ENCODE measurements around the gene ZNF664. TPM values are rescaled to one million over a fixed set of nuclear protein-coding genes. Genes with fewer than 3 reads are reported as not detected.

The ZNF664 gene
- total and polyA plus RNA-seq, 2 of the 13 experiments (the other 11 are each of a cell fraction or from before 2014, with no cell fraction given) = 43.9 to 56.5 TPM

- peaks cover 14% of the 10 kb centered on the region for H3K4me1 ChIP-seq (ENCODE audit: insufficient read depth, low read length)
- no TSS peak for BruUV-seq (replicated peaks)
- WGBS (ENCODE audit: low lambda C conversion rate) = 97% methylated on average over 3 of the region's 3 CpGs
- DNase-seq (ENCODE audit: low spot score) (no peak), ATAC-seq (no peak), FAIRE-seq (no peak)
- H3K9me3 ChIP-seq (ENCODE audit: low read length) = no peaks in the 10 kb centered on the region
- no peaks in the 10 kb centered on the region for H3K27me3 ChIP-seq (ENCODE audit: control insufficient read depth in 1 of 2, insufficient read depth in 2 of 2, low read length in 2 of 2)
- peaks cover 29% of the 10 kb centered on the region for H3K79me2 ChIP-seq (ENCODE audit: insufficient read depth, low read length)
- no peak overlapping the region for H3K9ac ChIP-seq (ENCODE audit: insufficient read depth, low read depth, low read length)
- H3K36me3 ChIP-seq (replicated peaks in 1 of 2; ENCODE audit: control insufficient read depth in 1 of 2, insufficient read depth in 2 of 2, low read length in 2 of 2) = 0 out of 5 replicates have a peak, but pooled peaks cover 0 to 4% of the 10 kb centered on the region in 2 experiments
- no peaks in the 10 kb centered on the region for H4K20me1 ChIP-seq (ENCODE audit: insufficient read depth, low read length)
- no peak overlapping the region for H2AFZ ChIP-seq (ENCODE audit: low read length)
- no peak overlapping the region for H3K4me3 ChIP-seq (replicated peaks in 1 of 3; ENCODE audit: insufficient read depth in 1 of 3, low read depth in 2 of 3, low read length in 3 of 3)
- intact Hi-C loops (cut with micrococcal nuclease; ENCODE audit: unreplicated experiment) = no loop called here
- in situ Hi-C loops (cut with HindIII; ENCODE audit: extremely low pct_ligation_motif_present, low pct_unique_long_range_greater_than_20kb) = no loop called here
- ChIA-PET CTCF (ENCODE audit: low intra/inter-chr PET ratio, low total read pairs) (no interaction called here), POLR2A (no interaction called here)
- H3K4me2 ChIP-seq (ENCODE audit: low read depth, low read length) = no peak overlapping the region
- TF ChIP-seq, protein P1, sequence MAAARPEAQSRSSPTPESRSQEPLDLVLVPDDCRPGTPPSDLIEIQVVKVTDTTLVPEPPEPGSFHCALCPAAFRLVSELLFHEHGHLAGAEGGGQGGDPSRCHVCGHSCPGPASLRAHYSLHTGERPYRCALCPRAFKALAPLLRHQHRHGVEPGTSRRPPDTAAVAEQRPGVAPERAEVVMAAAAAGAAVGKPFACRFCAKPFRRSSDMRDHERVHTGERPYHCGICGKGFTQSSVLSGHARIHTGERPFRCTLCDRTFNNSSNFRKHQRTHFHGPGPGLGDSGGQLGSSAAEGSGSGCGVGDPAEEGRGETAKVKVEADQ (CRISPR knock-in tag; IDR thresholded peaks at IDR 0.05; ENCODE audit: borderline replicate concordance) = no peak
- TF ChIP-seq HOXD1 (CRISPR knock-in tag; IDR thresholded peaks at IDR 0.05) (no peak), JUND (CRISPR knock-in tag; IDR thresholded peaks at IDR 0.05) (no peak), POGZ (CRISPR knock-in tag; IDR thresholded peaks at IDR 0.05) (no peak)
- no peak overlapping the region for H3K27ac ChIP-seq (ENCODE audit: extremely low read length, insufficient read depth, low read length)
These were observed 6.4 kb upstream of the ZNF664 start for GRCh38 chr12:123966596-123966995.

DNA sequence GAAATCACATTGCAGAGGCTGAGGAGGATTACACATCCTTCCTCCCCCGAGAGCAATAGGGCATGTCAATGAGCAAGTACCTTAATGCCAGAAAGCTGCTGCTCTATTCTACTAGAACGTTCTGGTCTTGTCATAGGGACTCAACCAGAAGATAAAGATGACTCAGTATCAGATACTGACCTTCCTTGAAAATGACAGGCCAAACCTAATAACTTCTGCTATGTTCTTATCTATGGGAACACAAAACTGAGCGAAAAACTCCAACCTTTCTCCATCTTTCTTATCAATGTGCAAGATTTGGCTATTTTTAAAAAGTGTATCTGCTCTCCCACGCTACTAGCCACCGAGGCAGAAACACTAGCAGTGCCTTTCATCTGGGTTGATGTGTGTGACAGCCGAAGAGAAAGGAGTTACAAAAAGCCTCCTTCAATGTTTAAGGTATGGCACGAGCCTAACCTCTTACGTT, 5.9 kb upstream of the ZNF664 start:
- FAIRE-seq (no peak), DNase-seq (ENCODE audit: low spot score) (no peak), ATAC-seq (no peak)
- no peak overlapping the region for H3K27ac ChIP-seq (ENCODE audit: extremely low read length, insufficient read depth, low read length)
- BruUV-seq (replicated peaks) = no TSS peak
- ChIA-PET CTCF (ENCODE audit: low intra/inter-chr PET ratio, low total read pairs) (no interaction called here), POLR2A (no interaction called here)
- peaks cover 31% of the 10 kb centered on the region for H3K79me2 ChIP-seq (ENCODE audit: insufficient read depth, low read length)
- no peaks in the 10 kb centered on the region for H4K20me1 ChIP-seq (ENCODE audit: insufficient read depth, low read length)
- in situ Hi-C loops (cut with HindIII; ENCODE audit: extremely low pct_ligation_motif_present, low pct_unique_long_range_greater_than_20kb) (no loop called here), intact Hi-C loops (cut with micrococcal nuclease; ENCODE audit: unreplicated experiment) (no loop called here)
- no peak overlapping the region for H3K9ac ChIP-seq (ENCODE audit: insufficient read depth, low read depth, low read length)
- H3K27me3 ChIP-seq (ENCODE audit: control insufficient read depth in 1 of 2, insufficient read depth in 2 of 2, low read length in 2 of 2) = no peaks in the 10 kb centered on the region
- no peak overlapping the region for H3K4me3 ChIP-seq (replicated peaks in 1 of 3; ENCODE audit: insufficient read depth in 1 of 3, low read depth in 2 of 3, low read length in 3 of 3)
- no peak overlapping the region for H2AFZ ChIP-seq (ENCODE audit: low read length)
- H3K4me2 ChIP-seq (ENCODE audit: low read depth, low read length) = no peak overlapping the region
- 0 out of 5 replicates have a peak, but pooled peaks cover 0 to 4% of the 10 kb centered on the region in 2 experiments for H3K36me3 ChIP-seq (replicated peaks in 1 of 2; ENCODE audit: control insufficient read depth in 1 of 2, insufficient read depth in 2 of 2, low read length in 2 of 2)
- WGBS (ENCODE audit: low lambda C conversion rate) = 97% methylated on average over 8 of the region's 8 CpGs
- H3K4me1 ChIP-seq (ENCODE audit: insufficient read depth, low read length) = peaks cover 14% of the 10 kb centered on the region
- no peaks in the 10 kb centered on the region for H3K9me3 ChIP-seq (ENCODE audit: low read length)
- no peak for TF ChIP-seq NFE2L1 (CRISPR knock-in tag; IDR thresholded peaks at IDR 0.05; ENCODE audit: borderline replicate concordance)
- TF ChIP-seq PAF1 (CRISPR knock-in tag; IDR thresholded peaks at IDR 0.05) = no peak
- no peak for TF ChIP-seq ARNTL (CRISPR knock-in tag; IDR thresholded peaks at IDR 0.05)
- TF ChIP-seq ASH2L (IDR thresholded peaks at IDR 0.05; ENCODE audit: insufficient read length, low read depth, low read length) = no peak
- TF ChIP-seq TBP (CRISPR knock-in tag; IDR thresholded peaks at IDR 0.05) = no peak
- no peak for TF ChIP-seq NR1H2 (CRISPR knock-in tag; IDR thresholded peaks at IDR 0.05; ENCODE audit: borderline replicate concordance, low read depth)
- no peak for TF ChIP-seq XBP1 (CRISPR knock-in tag; IDR thresholded peaks at IDR 0.05)
- TF ChIP-seq ZMAT5 (CRISPR knock-in tag; IDR thresholded peaks at IDR 0.05; ENCODE audit: borderline replicate concordance, low read depth) = no peak
- TF ChIP-seq FOXJ3 (CRISPR knock-in tag; IDR thresholded peaks at IDR 0.05; ENCODE audit: borderline replicate concordance) = no peak
- TF ChIP-seq CEBPB (IDR thresholded peaks at IDR 0.05; ENCODE audit: borderline replicate concordance, low read depth, low read length) = no peak
- TF ChIP-seq, protein P2, sequence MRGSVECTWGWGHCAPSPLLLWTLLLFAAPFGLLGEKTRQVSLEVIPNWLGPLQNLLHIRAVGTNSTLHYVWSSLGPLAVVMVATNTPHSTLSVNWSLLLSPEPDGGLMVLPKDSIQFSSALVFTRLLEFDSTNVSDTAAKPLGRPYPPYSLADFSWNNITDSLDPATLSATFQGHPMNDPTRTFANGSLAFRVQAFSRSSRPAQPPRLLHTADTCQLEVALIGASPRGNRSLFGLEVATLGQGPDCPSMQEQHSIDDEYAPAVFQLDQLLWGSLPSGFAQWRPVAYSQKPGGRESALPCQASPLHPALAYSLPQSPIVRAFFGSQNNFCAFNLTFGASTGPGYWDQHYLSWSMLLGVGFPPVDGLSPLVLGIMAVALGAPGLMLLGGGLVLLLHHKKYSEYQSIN (CRISPR knock-in tag; IDR thresholded peaks at IDR 0.05; ENCODE audit: borderline replicate concordance) = no peak
- TF ChIP-seq KDM6A (CRISPR knock-in tag; IDR thresholded peaks at IDR 0.05; ENCODE audit: low read depth) = no peak
